H1 (cell line): ENCODE measurements around the gene CES3. TPM values are rescaled to one million over a fixed set of nuclear protein-coding genes. Genes with fewer than 3 reads are reported as not detected.

ENCODE experiments used
- CTCF ChIA-PET: fragments of 300-600 bp; sonication (Branson Sonifier 250); formaldehyde crosslinking; loops from one replicate; lab custom pipeline; 2021; ENCODE audit not compliant: partially characterized antibody; lab: Charles Lee
- POLR2A ChIA-PET: fragments of 300-600 bp; sonication (Branson Sonifier 250); formaldehyde crosslinking; loops from one replicate; lab custom pipeline; 2021; ENCODE audit warnings: inconsistent platforms; ENCODE audit not compliant: partially characterized antibody; lab: Charles Lee
- DNase-seq, 2 experiments: peaks; one replicate each; pipeline versions ENCODE4 v3.0.0 to v3.0.0-alpha.2; 2010 to 2022; ENCODE audit warnings: low spot score in 2 of 2, low read depth in 1 of 2, mixed read lengths in 1 of 2
- FAIRE-seq: peaks from 2 replicates; lab custom pipeline; 2011; peaks lifted over from hg19 to GRCh38; lab: Jason Lieb, UNC
- H2AFZ ChIP-seq: 2 replicates; pipeline ENCODE4 v1.8.1; 2012; ENCODE audit warnings: low read length, inconsistent platforms
- H2AK5ac ChIP-seq: 2 replicates; pipeline ENCODE4 v1.6.1; 2013; ENCODE audit warnings: low read depth, low read length
- H2BK120ac ChIP-seq: replicated peaks from 2 replicates; pipeline ENCODE3; 2013; ENCODE audit warnings: low read depth, low read length, inconsistent platforms
- H2BK12ac ChIP-seq: 2 replicates; pipeline ENCODE4 v1.6.1; 2013; ENCODE audit warnings: low read depth, low read length
- H2BK15ac ChIP-seq: 2 replicates; pipeline ENCODE4 v1.6.1; 2013; ENCODE audit warnings: low read length
- H2BK20ac ChIP-seq: 2 replicates; pipeline ENCODE4 v1.6.1; 2013; ENCODE audit warnings: low read length
- H2BK5ac ChIP-seq: 2 replicates; pipeline ENCODE4 v1.6.1; 2013; ENCODE audit warnings: low read depth, low read length
- H3K14ac ChIP-seq: 2 replicates; pipeline ENCODE4 v1.6.1; 2013; ENCODE audit warnings: inconsistent platforms; ENCODE audit not compliant: insufficient read length
- H3K18ac ChIP-seq: 2 replicates; pipeline ENCODE4 v1.6.1; 2013; ENCODE audit warnings: low read length; ENCODE audit errors: extremely low read depth
- H3K23ac ChIP-seq: 2 replicates; pipeline ENCODE4 v1.6.1; 2013; ENCODE audit warnings: inconsistent platforms; ENCODE audit not compliant: insufficient read length
- H3K23me2 ChIP-seq: 2 replicates; pipeline ENCODE4 v1.6.1; 2013; ENCODE audit warnings: low read depth, low read length
- H3K27ac ChIP-seq: 2 replicates; pipeline ENCODE4 v1.6.1; 2011; ENCODE audit warnings: low read depth, low read length, inconsistent platforms
- H3K27me3 ChIP-seq, 4 experiments: replicated peaks in 1 of 4; 1 replicate in 1 of 4; 2 replicates in 3 of 4; pipeline versions ENCODE4 v1.6.1 to v1.8.1; 2011 to 2013; ENCODE audit warnings: low read length in 3 of 4, mild to moderate bottlenecking in 3 of 4, inconsistent platforms in 2 of 4, mixed read lengths in 2 of 4, moderate library complexity in 1 of 4; ENCODE audit not compliant: control insufficient read depth in 3 of 4, insufficient read depth in 3 of 4; ENCODE audit errors: extremely low read depth in 1 of 4
- H3K36me3 ChIP-seq, 4 experiments: 2 replicates each; pipeline versions ENCODE4 v1.6.1 to v1.8.1; 2011 to 2013; ENCODE audit warnings: mild to moderate bottlenecking in 4 of 4, low read length in 3 of 4, moderate library complexity in 2 of 4, control low read depth in 1 of 4, inconsistent platforms in 1 of 4; ENCODE audit not compliant: insufficient read depth in 4 of 4, control insufficient read depth in 2 of 4
- H3K4ac ChIP-seq: replicated peaks from 2 replicates; pipeline ENCODE3; 2013; ENCODE audit warnings: low read length, low read depth, mixed read lengths, inconsistent platforms; ENCODE audit not compliant: insufficient read length
- H3K4me1 ChIP-seq, 4 experiments: replicated peaks in 1 of 4; 1 replicate in 1 of 4; 2 replicates in 3 of 4; pipeline versions ENCODE4 v1.6.1 to v1.8.1; 2011 to 2013; ENCODE audit warnings: low read length in 3 of 4, inconsistent platforms in 2 of 4, mixed read lengths in 1 of 4; ENCODE audit not compliant: insufficient read depth in 4 of 4, control insufficient read depth in 3 of 4
- H3K4me2 ChIP-seq, 2 experiments: 2 replicates each; pipeline versions ENCODE4 v1.6.1 to v1.8.1; 2011 to 2013; ENCODE audit warnings: low read depth in 2 of 2, low read length in 2 of 2, control low read depth in 1 of 2, inconsistent platforms in 1 of 2, mild to moderate bottlenecking in 1 of 2; ENCODE audit not compliant: insufficient read depth in 1 of 2
- H3K4me3 ChIP-seq, 4 experiments: fragments of 200-600, 300-600 bp in 1 of 4; sonication (generic), shearing (Covaris generic), sonication (Bioruptor Twin) in 1 of 4; 2 replicates each; pipeline versions ENCODE4 v1.5.1 to v1.8.1; 2011 to 2016; ENCODE audit warnings: low read length in 4 of 4, low read depth in 3 of 4, control low read depth in 2 of 4, inconsistent platforms in 2 of 4, mild to moderate bottlenecking in 2 of 4, mixed read lengths in 1 of 4, moderate library complexity in 1 of 4; ENCODE audit not compliant: insufficient read depth in 2 of 4; ENCODE audit errors: extremely low read depth in 1 of 4
- H3K56ac ChIP-seq: replicated peaks from 2 replicates; pipeline ENCODE3; 2013; ENCODE audit warnings: low read depth, mild to moderate bottlenecking, mixed read lengths, low read length, inconsistent platforms; ENCODE audit not compliant: insufficient read length
- H3K79me1 ChIP-seq: 2 replicates; pipeline ENCODE4 v1.6.1; 2013; ENCODE audit warnings: low read depth, low read length, control low read depth
- H3K79me2 ChIP-seq, 2 experiments: 2 replicates each; pipeline versions ENCODE4 v1.6.1 to v1.8.1; 2012 to 2013; ENCODE audit warnings: low read length in 2 of 2, mild to moderate bottlenecking in 2 of 2, inconsistent platforms in 1 of 2; ENCODE audit not compliant: insufficient read depth in 2 of 2, control insufficient read depth in 1 of 2
- H3K9ac ChIP-seq, 4 experiments: replicated peaks in 1 of 4; 1 replicate in 1 of 4; 2 replicates in 3 of 4; pipeline versions ENCODE4 v1.6.1 to v1.8.1; 2011 to 2013; ENCODE audit warnings: low read depth in 3 of 4, low read length in 3 of 4, control low read depth in 2 of 4, mild to moderate bottlenecking in 2 of 4, moderate library complexity in 2 of 4, inconsistent platforms in 1 of 4; ENCODE audit errors: extremely low read depth in 1 of 4
- H3K9me3 ChIP-seq, 2 experiments: 2 replicates each; pipeline versions ENCODE4 v1.6.1 to v1.8.1; 2012 to 2013; ENCODE audit warnings: mild to moderate bottlenecking in 2 of 2, moderate library complexity in 2 of 2, control low read depth in 1 of 2, inconsistent platforms in 1 of 2, low read depth in 1 of 2, low read length in 1 of 2, mixed read lengths in 1 of 2; ENCODE audit not compliant: insufficient read depth in 2 of 2
- H4K20me1 ChIP-seq, 2 experiments: replicated peaks in 1 of 2; 2 replicates each; pipeline versions ENCODE3 to v1.8.1; 2011 to 2013; ENCODE audit warnings: inconsistent platforms in 2 of 2, low read length in 2 of 2, mild to moderate bottlenecking in 1 of 2; ENCODE audit not compliant: insufficient read depth in 2 of 2, control insufficient read depth in 1 of 2
- H4K5ac ChIP-seq: 2 replicates; pipeline ENCODE4 v1.6.1; 2013; ENCODE audit warnings: low read length, low read depth, mixed read lengths, inconsistent platforms; ENCODE audit not compliant: insufficient read length
- H4K8ac ChIP-seq: 2 replicates; pipeline ENCODE4 v1.8.0; 2013; ENCODE audit warnings: mild to moderate bottlenecking, moderate library complexity, low read length, inconsistent platforms; ENCODE audit not compliant: insufficient read depth; ENCODE audit errors: extremely low read depth
- H4K91ac ChIP-seq: replicated peaks from 2 replicates; pipeline ENCODE3; 2013; ENCODE audit warnings: low read length, mixed read lengths, inconsistent platforms; ENCODE audit not compliant: insufficient read length
- CHD1 ChIP-seq: IDR thresholded peaks from 2 replicates; pipeline ENCODE4 v1.6.1; 2012; ENCODE audit warnings: low read depth, low read length, improper control_type of control experiment
- MAFK ChIP-seq: IDR thresholded peaks from 2 replicates; pipeline ENCODE4 v1.6.1; 2012; ENCODE audit warnings: low read depth, mild to moderate bottlenecking, improper control_type of control experiment, low read length
- NANOG ChIP-seq: IDR thresholded peaks from 2 replicates; pipeline ENCODE4 v1.6.1; 2011; ENCODE audit warnings: low read length, low read depth, mild to moderate bottlenecking, inconsistent platforms; ENCODE audit not compliant: insufficient read depth, poor library complexity, severe bottlenecking
- SAP30 ChIP-seq: fragments of 300-600 bp; sonication (generic); IDR thresholded peaks from 2 replicates; pipeline ENCODE4 v1.7.1; 2012; ENCODE audit warnings: low read length, moderate library complexity, mild to moderate bottlenecking, inconsistent platforms; ENCODE audit not compliant: insufficient read depth, insufficient replicate concordance
- SIN3A ChIP-seq, 2 experiments: IDR thresholded peaks in 1 of 2; conservative IDR thresholded peaks in 1 of 2; 2 replicates each; pipeline ENCODE4 v1.6.1; 2011 to 2012; ENCODE audit warnings: low read length in 2 of 2, improper control_type of control experiment in 1 of 2, low read depth in 1 of 2, mild to moderate bottlenecking in 1 of 2
- SIX5 ChIP-seq: IDR thresholded peaks from 2 replicates; pipeline ENCODE4 v1.6.1; 2011; ENCODE audit warnings: mild to moderate bottlenecking, low read depth, low read length
- TBP ChIP-seq: IDR thresholded peaks from 2 replicates; pipeline ENCODE4 v1.6.1; 2011; ENCODE audit warnings: low read depth, low read length, improper control_type of control experiment
- YY1 ChIP-seq: IDR thresholded peaks from 2 replicates; pipeline ENCODE4 v1.6.1; 2011; ENCODE audit warnings: low read depth, mild to moderate bottlenecking, low read length
- ZNF274 ChIP-seq: IDR thresholded peaks from 2 replicates; pipeline ENCODE4 v1.7.0; 2012; ENCODE audit warnings: low read length, borderline replicate concordance; ENCODE audit errors: extremely low read depth
- WGBS, 2 experiments: shearing (Covaris generic) in 1 of 2; methylation state at CpG; one replicate each; pipeline versions ENCODE4 v1.1.6 to v1.1.7; 2013 to 2015; ENCODE audit warnings: low lambda C conversion rate in 2 of 2, mixed read lengths in 2 of 2, inconsistent platforms in 1 of 2, low coverage in 1 of 2, missing lambda C conversion rate in 1 of 2; ENCODE audit not compliant: insufficient replicate concordance in 2 of 2, insufficient coverage in 1 of 2, insufficient read length in 1 of 2; ENCODE audit errors: extremely low coverage in 1 of 2, missing lambda C conversion rate in 1 of 2; 5-methylcytosine and 5-hydroxymethylcytosine counted together
- polyA plus RNA-seq, 7 experiments: library from polyadenylated mRNA; depleted of rRNA in 3 of 7; stranded (reverse) in 5 of 7; unstranded in 2 of 7; fragments of >200 nt in 5 of 7; fragments of 200-250 nt in 2 of 7; gene quantifications; 1 replicate in 5 of 7; 2 replicates in 1 of 7; 4 replicates in 1 of 7; pipeline versions ENCODE4 v1.2.1 to v1.2.3, GENCODE V29; 2011 to 2013; ENCODE audit warnings: missing spikeins in 2 of 7, mixed read lengths in 2 of 7
- total RNA-seq: library from RNA; stranded (reverse); fragmentation: NEBNext Ultra II Directional; extraction: Animal tissue kit (Norgen Biotek cat#: 25700); gene quantifications from 2 replicates; pipeline ENCODE4 v1.2.1, GENCODE V29; 2021
- TF ChIP-seq, protein P1 (sequence below): IDR thresholded peaks from 2 replicates; pipeline ENCODE4 v1.6.1; 2011; ENCODE audit warnings: low read length, improper control_type of control experiment

Gene CES3
- total and polyA plus RNA-seq, 2 of the 8 experiments (the other 6 are each of a cell fraction or from before 2014, with no cell fraction given), result 1.6 to 2.2 TPM

DNA sequence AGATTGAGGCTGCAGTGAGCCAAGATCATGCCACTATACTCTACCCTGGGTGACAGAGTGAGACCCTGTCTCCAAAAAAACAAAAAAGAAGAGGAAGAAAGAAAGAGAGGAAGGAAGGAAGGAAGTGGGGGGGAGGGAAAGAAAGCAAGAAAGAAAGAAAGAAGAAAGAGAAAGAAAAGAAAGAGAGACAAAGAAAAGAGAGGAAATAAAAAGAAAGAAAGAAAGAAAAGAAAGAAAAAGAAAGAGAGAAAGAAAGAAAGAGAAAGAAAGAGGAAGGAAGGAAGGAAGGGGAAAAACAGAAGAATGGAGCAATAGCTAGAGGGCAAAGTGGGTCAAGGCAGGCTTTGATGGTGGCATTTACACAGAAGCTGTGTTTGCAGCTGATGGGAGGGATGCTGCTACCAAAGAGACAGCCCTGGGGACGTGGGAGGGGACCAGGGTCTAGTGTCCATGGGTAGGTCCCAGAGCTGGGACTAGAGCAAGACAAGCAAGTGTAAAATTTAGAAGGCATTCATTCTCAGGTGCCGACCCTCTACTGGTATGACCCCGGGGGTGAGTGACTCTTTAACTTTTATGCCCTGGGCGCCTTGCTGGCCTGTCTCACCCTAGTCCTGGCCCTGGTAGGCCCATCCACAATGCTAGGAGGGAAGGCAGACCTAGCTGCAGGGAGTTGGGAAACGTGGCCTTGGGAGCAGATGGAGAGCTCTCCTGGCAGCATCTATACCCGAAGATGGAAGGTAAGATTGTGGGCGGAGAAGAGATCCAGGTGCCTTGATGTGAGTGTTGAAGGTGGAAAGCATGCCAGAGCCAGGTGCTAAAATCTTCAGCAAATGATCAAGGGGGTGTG, 2.0 kb upstream of the CES3 start:
- CTCF ChIA-PET, result interaction anchor here (0.7 to 12.2 kb wide), 15 partner anchors 11 to 244 kb away, joined by 3 to 130 read pairs (median 5); partner anchors contain the start of genes B3GNT9 and CIAO2B
- POLR2A ChIA-PET, result interaction anchor here (0.7 to 1.7 kb wide), 2 partner anchors 14 to 145 kb away, joined by 3 to 6 read pairs; no protein-coding TSS in a partner anchor
- TF ChIP-seq MAFK (no peak), NANOG (no peak), SIX5 (no peak), SAP30 (no peak), CHD1 (no peak), ZNF274 (no peak), TBP (no peak), SIN3A (conservative IDR thresholded peaks at IDR 0.05 in 1 of 2, IDR thresholded peaks at IDR 0.05 in 1 of 2; ENCODE audit: low read depth in 1 of 2, low read length in 2 of 2) (no peak), YY1 (no peak)
- TF ChIP-seq, protein P1, sequence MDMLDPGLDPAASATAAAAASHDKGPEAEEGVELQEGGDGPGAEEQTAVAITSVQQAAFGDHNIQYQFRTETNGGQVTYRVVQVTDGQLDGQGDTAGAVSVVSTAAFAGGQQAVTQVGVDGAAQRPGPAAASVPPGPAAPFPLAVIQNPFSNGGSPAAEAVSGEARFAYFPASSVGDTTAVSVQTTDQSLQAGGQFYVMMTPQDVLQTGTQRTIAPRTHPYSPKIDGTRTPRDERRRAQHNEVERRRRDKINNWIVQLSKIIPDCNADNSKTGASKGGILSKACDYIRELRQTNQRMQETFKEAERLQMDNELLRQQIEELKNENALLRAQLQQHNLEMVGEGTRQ, result no peak

More for the DNA sequence above, 2.0 kb upstream of the CES3 start:
- Histone ChIP-seq H3K27ac (no peak overlapping the region), H2BK12ac (no peak overlapping the region), H3K36me3 (no peaks in the 10 kb centered on the region), H2AFZ (no peak overlapping the region), H3K23ac (no peak overlapping the region), H4K8ac (no peak overlapping the region; the same call in 1 of the 2 replicates), H2BK15ac (no peak overlapping the region), H3K4me2 (no peak overlapping the region), H3K56ac (no peak overlapping the region), H4K5ac (no peak overlapping the region), H2AK5ac (no peak overlapping the region), H2BK20ac (no peak overlapping the region), H3K4me3 (no peak overlapping the region), H3K79me2 (no peaks in the 10 kb centered on the region), H2BK5ac (no peak overlapping the region), H3K23me2 (no peaks in the 10 kb centered on the region; the same call in 1 of the 2 replicates), H4K20me1 (no peaks in the 10 kb centered on the region), H3K9ac (no peak overlapping the region), H3K4ac (no peak overlapping the region), H2BK120ac (no peak overlapping the region), H3K27me3 (no peaks in the 10 kb centered on the region), H3K14ac (no peak overlapping the region), H3K4me1 (peaks cover 0 to 3% (median under 1%) of the 10 kb centered on the region in 4 experiments; a peak in 3 of 7 replicates), H3K79me1 (no peaks in the 10 kb centered on the region), H4K91ac (no peak overlapping the region), H3K9me3 (no peaks in the 10 kb centered on the region), H3K18ac (no peak overlapping the region)
- FAIRE-seq (no peak), DNase-seq (no peak)
- WGBS, 2 experiments, result 77% methylated on average over 7 of the region's 7 CpGs; no CpG with 5 or more reads in 1 of the 2 experiments
